Stimulated activated CD4-positive, alpha-beta T cell treated with anti-CD3 and anti-CD28 coated beads, Interleukin-2, amount 100 ng/mL, for 24 hours (primary cell): ENCODE data around the gene SFTA2.

Experiments used
- DNase-seq, 2 donors: peaks; one replicate each; pipeline ENCODE4 v3.0.0-alpha.2; 2020

SFTA2 gene

DNA sequence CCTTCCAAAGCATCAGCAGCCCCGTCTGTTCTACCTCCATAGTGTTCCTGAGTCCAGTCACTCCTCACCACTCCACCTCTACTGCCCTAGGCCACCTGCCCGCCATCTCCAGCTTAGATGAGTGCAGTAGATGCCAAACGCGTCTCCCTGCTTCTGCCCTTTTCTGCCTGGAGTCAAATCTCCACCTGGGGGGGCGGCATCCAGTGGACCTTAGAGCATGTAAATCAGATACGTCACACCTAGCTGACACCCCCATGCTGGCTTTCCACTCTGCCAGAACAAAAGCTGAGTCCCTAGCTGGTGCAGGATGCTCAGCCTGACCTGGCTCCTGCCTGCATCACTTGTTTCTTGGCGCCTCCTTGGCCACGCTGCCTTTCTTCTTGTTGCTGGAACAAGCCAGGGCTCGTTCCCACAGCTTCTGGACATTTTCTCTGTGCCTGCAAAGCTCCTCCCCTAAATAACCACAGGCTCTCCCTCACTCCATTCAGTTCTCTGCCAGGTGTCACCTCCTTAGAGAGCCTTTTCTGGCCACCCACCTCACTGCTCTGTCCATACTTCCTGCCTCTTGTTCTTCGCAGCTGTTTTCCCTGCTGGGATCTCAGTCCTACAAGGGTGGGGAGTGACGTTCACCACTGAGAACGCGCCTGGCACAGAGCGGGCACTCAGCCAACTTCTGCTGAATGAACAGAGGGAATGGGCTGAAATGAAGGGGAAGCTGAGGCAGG is 41.9 kb downstream of the SFTA2 start:
- DNase-seq = no peak

DNA sequence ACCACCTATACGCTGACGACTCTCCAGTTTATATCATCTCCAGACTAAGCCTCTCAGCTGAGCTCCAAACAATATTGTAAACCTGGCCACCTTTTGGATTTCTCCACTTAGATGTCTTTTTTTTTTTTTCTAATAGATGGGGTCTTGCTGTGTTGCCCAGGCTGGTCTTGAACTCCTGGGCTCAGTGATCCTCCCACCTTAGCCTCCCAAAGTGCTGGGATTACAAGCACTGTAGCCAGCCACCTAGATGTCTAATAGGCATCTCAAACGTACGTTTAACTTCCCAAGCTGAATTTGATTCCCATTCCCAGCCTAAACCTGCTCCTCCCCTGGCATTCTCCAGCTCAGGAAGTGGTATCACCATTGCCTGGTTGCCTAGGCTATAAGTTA is 42.5 kb downstream of the SFTA2 start:
- DNase-seq = no peak

- DNase-seq = no peak
Observed at GRCh38 chr6:30888816-30889495, 43.0 kb downstream of the SFTA2 start.

- DNase-seq = no peak
Observed at GRCh38 chr6:30887901-30888815, 43.8 kb downstream of the SFTA2 start.

DNA sequence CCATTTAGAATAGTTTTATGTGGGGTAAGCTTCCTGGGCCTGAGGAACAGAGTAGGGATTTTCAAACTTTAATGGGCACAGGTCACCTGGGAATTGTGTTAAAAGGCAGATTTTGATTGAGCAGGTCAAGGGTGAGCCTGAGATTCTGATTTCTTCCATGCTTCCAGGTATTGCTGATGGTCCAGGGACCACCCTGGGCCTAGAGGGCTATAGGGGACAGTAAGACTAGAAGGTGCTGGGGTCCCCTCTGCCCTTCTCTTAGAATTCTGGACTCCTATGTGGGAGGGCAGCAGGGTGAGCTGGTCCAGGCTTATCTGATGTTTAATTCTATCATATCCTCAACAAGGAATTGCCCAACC is 45.1 kb downstream of the SFTA2 start:
- no peak for DNase-seq

- peak; percentile 24 to 28 for DNase-seq
Observed at GRCh38 chr6:30885999-30886896, 45.7 kb downstream of the SFTA2 start.

GRCh38 chr6:30885481-30885998 is 46.4 kb downstream of the SFTA2 start:
- DNase-seq = peak in 1 of 2 donors; percentile 20

- peak; percentile 51 to 64 for DNase-seq
Observed at GRCh38 chr6:30884521-30885480, 47.2 kb downstream of the SFTA2 start.

- DNase-seq = peak; percentile 57 to 64
Observed at GRCh38 chr6:30883685-30884520, 48.1 kb downstream of the SFTA2 start, which contains the start of gene DDR1. Gene DDR1, plus strand, starts transcription at chr6:30884519. Its CDS starts 4,211 bp downstream, at chr6:30888730.

- DNase-seq = peak in 1 of 2 donors; percentile 22
Observed at GRCh38 chr6:30882759-30883684, 48.9 kb downstream of the SFTA2 start.

DNA sequence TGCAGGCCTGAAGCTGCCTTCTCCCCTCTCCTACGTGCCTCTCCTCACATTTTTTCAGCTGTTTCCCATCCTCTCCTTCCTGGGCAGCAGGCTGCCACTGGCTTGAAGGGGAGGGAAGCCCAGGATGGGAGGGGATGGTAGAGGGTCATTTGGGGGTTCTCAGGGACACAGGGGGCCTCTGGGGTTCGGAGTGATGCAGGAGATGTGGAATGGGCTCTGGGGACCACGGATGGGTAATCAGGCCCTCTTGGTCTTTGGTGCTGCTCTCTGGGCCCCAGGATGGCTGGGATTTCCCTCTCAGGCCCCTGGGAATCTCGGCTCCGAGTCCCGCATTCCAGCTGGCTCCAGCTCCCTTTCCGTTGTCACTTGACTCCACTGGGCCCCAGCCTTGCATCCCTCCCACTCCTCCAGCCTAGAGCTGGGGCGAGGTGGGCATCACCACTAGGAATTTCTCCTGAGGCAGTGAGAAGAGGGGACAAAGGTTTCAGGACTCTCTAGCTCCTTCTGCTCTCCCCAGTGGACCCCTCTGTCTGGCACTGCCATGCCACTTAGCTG is 49.7 kb downstream of the SFTA2 start:
- no peak for DNase-seq

- no peak for DNase-seq
Observed at GRCh38 chr6:30881392-30882203, 50.4 kb downstream of the SFTA2 start.
